Measurements from ENCODE around the gene ZNF680.
"Not testable (repeated sequence)": the region's sequence is repeated elsewhere in the genome, so short reads cannot be mapped to it uniquely, and the experiment has no call there.

The ZNF680 gene

GRCh38 chr7:64557601-64558322 is 5.1 kb downstream of the ZNF680 start:
- no peak for DNase-seq (ENCODE audit: low read depth in 4 of 4, low spot score in 1 of 4)

DNA sequence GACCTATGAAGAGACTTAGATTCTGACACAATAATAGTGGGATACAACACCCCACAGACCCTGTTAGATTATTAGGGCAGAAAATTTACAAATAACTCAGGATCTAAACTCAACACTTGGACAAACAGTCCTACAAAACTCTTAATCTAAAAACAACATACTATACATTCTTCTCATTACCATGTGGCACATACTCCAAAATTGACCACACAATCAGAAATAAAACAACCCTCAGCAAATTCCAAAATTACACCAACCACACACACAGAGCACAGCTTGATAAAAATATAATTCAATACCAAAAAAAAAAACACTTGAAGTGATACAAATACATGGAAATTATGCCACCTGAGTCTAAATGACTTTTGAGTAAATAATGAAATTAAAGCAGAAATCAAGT is 7.8 kb downstream of the ZNF680 start:
- no peak for DNase-seq (ENCODE audit: low read depth in 4 of 4, low spot score in 1 of 4)

DNA sequence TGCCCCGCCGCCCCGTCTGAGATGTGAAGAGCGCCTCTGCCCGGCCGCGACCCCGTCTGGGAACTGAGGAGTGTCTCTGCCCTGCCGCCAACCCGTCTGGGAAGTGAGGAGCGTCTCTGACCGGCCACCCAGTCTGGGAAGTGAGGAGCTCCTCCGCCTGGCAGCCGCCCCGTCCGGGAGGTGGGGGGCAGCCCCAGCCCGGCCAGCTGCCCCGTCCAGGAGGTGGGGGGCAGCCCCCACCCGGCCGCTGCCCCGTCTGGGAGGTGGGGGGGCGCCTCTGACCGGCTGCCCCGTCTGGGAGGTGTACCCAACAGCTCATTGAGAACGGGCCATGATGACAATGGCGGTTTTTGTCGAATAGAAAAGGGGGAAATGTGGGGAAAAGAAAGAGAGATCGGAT is 8.7 kb downstream of the ZNF680 start:
- not testable (repeated sequence) for DNase-seq (ENCODE audit: low read depth in 4 of 4, low spot score in 1 of 4)

DNA sequence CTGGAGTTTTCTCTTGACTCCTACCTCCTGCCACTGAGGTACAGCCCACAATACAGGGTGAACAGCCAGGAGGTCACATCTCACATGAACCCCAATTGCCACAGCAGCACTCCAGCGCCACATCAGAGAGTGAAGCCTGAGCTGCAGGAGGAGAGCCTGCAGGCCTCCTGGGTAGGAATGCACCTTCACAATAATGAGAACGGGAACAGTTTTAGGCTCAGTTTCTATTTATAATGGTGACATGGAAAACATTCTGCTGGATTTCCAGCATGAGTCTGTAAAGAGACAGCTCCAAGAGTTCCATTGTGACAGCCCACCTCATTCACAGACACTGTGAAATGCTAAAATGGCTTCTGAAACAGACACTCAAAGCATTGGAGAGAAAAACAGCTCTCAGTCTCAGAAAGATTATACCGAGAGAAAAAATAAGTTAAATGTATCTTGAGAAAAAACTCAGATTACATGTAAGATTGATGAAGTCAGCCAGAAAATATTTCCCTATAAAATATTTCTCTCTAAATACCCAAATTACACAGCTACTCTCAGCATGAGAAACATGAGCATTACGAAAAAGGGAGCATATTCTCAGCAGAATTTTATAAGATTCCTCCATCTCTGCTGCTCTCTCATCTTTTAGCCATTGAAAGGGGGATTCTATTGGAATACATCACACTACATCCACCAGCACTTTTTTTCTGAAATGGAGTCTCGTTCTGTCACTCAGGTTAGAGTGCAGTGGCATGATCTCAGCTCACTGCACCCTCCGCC is 11.3 kb downstream of the ZNF680 start:
- DNase-seq (ENCODE audit: low read depth in 4 of 4, low spot score in 1 of 4) = no peak

DNA sequence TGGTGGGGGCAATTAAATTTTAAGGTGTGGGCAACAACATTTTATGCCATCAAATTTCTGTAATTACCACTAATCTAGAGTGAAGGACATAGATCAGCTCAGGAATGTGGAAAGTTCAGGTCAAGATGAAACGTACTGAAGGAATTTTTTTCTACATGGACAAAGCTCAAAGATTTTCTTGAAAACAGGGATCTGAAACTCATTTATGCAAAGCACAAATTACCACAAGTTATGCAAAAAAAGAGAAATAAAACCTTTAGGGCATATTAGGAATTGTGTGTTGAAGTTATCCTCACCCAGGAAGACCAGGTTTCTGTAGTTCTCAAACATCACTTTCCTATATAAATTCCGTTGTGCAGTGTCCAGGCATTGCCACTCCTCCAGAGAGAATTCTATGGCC is 18.9 kb downstream of the ZNF680 start:
- DNase-seq (ENCODE audit: low read depth in 4 of 4, low spot score in 1 of 4) = no peak

- DNase-seq (ENCODE audit: low read depth in 4 of 4, low spot score in 1 of 4) = no peak
Measured at GRCh38 chr7:64541438-64542359, 21.2 kb downstream of the ZNF680 start.

- DNase-seq (ENCODE audit: low read depth in 4 of 4, low spot score in 1 of 4) = no peak
Measured at GRCh38 chr7:64533756-64534155, 29.1 kb downstream of the ZNF680 start.

GRCh38 chr7:64528770-64529169 is 34.1 kb downstream of the ZNF680 start:
- DNase-seq (ENCODE audit: low read depth in 4 of 4, low spot score in 1 of 4) = no peak

GRCh38 chr7:64521409-64521984 is 41.4 kb downstream of the ZNF680 start:
- no peak for DNase-seq (ENCODE audit: low read depth in 4 of 4, low spot score in 1 of 4)

DNA sequence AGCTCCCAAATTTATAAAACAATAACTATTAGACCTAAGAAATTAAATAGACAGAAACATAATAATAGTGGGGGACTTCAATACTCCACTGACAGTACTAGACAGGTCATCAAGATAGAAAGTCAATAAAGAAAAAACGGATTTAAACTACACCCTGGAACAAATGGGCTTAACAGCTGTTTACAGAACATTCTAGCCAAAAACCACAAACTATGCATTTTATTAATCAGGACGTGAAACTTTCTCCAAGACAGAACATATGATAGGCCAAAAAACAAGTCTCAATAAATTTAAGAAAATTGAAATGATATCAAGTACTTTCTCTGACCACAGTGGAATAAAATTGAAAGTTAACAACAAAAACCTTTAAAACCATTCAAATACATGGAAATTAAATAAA is 46.4 kb downstream of the ZNF680 start:
- no peak for DNase-seq (ENCODE audit: low read depth in 4 of 4, low spot score in 1 of 4)

GRCh38 chr7:64515781-64516180 is 47.1 kb downstream of the ZNF680 start:
- DNase-seq (ENCODE audit: low read depth in 4 of 4, low spot score in 1 of 4) = no peak

DNA sequence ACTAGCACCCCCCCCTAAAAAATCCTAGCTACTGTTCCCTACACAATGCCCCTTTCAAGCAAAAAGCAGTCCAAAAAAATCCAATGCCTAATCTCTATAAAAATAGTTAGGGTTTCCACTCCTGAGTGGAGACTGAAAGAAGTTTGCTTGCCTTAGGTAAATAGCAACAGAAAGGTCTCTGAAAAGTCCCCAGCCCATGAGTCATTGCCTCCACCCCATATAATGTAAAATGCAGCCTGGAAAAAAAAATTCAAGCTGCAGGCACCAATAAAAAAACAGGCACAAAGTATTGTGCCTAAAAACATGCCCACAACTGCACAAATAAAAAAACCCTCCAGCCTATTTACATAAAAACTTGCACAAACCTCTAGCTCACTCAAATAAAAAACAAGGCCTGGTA is 47.5 kb downstream of the ZNF680 start:
- DNase-seq (ENCODE audit: low read depth in 4 of 4, low spot score in 1 of 4) = no peak

DNA sequence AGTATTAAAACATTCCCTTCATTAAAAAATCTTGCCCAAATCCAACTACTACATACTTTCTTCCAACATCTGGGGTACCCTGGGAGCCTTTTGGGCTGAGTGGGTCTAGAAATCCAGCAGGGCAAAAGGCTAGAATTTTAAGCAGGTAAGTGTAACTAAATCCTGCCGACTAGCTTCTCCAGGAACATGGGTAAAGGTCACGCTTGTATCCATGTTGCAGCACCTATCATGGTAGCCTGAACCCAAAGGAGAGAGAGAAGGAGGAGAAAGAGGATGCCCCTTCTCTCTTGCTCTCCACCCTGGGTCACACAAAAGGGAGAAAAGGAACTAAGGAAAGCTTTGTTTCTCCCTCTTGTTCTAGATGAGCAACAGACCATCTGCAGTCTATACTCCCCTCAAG is 53.3 kb downstream of the ZNF680 start:
- DNase-seq (ENCODE audit: low read depth in 4 of 4, low spot score in 1 of 4) = no peak

DNA sequence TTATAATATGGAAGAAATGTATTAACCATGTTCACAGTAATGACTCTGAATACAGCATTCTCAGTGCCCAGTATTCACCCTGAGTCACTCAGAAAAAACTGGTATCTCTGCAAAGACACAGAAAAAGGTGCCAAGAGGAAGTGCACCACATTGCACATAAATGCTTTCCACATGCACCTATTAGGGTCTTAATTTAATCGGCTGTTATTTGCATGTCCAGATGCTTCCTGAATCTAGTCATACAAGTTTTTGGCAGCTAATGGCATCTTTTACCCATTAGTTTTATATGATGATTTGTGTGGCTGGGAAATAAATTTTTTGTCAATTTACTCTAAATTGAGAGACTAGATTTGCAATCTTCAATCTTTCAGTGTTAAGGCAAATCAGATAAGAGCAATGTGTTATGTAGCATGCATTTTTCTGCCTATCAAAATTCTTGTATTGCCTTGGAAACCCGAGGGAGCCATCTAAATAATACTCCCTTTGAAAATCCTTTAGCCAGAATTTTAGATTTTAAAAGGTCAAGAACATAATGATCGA is 58.2 kb downstream of the ZNF680 start:
- no peak for DNase-seq (ENCODE audit: low read depth in 4 of 4, low spot score in 1 of 4)

DNA sequence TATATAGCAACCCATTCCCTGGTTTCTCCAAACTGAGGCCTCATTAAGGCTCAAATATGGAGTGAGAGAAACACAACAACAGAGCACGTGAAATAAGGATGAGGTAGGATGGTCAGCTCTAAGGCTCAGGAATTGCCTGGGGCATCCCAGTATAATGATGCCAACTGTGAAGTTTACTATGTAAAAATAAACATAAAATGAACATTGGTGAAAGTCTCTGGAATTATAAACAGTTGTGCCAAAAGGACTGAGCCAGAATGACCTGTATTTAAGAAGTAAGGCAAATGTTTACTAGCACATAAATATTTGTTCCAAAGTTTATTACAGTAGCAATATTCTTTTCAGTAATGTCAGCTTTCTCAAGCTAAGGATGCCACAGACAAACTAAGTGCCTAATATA is 64.6 kb downstream of the ZNF680 start:
- DNase-seq (ENCODE audit: low read depth in 4 of 4, low spot score in 1 of 4) = no peak

GRCh38 chr7:64494912-64495461 is 67.9 kb downstream of the ZNF680 start:
- no peak for DNase-seq (ENCODE audit: low read depth in 4 of 4, low spot score in 1 of 4)

- no peak for DNase-seq (ENCODE audit: low read depth in 4 of 4, low spot score in 1 of 4)
Measured at GRCh38 chr7:64485623-64486022, 77.2 kb downstream of the ZNF680 start.

All from stimulated activated CD4-positive, alpha-beta T cell treated with anti-CD3 and anti-CD28 coated beads, Interleukin-1b, Interleukin-23, amount 100 ng/mL, for 24 hours (primary cell).